Measurements from ENCODE around the gene TPMT.
"Not testable (repeated sequence)": the region's sequence is repeated elsewhere in the genome, so short reads cannot be mapped to it uniquely, and the experiment has no call there.

TPMT gene

DNA sequence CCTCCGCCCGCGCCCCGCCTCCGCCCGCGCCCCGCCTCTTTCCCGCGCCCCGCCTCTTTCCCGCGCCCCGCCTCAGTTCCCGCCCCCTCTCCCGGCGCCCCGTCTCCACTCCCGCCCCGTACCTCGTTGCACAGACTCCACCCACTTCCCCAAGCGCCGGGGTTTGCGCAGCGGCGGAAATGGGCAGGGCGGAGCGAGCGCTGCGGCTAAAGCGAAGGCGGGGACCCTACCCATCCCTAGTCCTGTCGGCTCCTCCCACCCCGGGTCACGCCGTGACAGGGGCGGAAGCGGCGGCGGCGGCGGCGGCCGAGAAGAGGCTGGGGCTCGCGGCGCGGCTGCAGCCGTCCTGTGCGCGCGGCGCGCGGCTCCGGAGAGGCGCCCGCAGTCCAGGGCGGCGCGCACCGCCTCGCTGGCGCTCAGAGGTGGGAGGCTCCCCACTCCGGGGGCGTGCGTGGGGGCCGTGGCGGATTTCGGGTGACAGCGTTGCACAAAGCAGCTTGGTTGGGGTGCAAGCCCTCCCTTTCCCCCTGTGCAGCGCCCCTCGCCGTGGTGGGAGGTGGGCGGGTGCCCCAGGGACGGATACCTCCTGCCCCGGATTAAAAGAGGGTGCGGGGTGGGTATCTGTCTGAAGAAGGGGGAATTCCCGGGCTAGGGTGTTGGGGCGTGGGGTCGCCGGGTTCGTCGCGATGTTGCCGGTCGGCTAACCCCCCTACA lies 430 bp upstream of the TPMT start, which contains the start of gene KDM1B:
TSS of gene KDM1B (plus strand) at position 273 of the 714 bp plus-strand sequence. CDS start 4,474 bp downstream, outside the sequence.
- peak; percentile 99 for DNase-seq

DNA sequence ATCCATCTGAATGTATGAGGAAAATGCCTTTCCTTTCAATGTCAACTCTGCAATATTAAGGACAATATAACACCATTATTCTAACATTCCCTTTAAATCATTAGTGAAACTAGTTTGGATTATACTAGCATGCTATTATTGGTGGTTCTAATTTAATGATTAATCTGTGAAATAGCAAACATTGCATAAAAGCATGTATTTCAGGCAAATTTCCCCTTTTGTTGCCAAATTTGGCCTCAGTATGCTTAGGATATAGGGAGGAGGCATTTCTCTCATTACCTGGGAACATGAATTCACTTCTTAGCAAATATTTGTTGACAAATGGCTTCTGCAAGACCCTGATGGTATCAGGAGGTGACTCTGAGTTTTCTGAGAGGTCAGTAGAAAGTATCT lies 1.6 kb downstream of the TPMT start:
- peak; percentile 39 for DNase-seq

DNA sequence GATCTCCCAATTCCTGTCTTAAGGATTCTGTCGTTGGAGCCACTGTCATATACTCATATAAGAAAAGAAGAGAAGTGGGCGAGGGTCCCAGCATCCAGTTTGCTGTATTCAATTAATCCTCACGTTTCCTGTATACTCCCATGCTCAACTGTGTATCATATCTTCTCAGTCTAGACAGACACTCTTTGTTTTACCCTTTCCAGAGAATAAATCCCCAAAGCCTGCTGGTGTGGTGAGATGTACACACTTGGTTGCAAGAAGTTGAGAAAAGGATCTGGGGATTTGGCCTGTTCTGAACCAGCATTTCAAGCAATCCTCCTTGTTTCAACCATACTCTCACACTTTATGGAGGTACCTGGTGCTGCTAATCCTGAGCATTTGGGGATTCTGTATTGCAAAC lies 3.1 kb downstream of the TPMT start:
- no peak for DNase-seq

DNA sequence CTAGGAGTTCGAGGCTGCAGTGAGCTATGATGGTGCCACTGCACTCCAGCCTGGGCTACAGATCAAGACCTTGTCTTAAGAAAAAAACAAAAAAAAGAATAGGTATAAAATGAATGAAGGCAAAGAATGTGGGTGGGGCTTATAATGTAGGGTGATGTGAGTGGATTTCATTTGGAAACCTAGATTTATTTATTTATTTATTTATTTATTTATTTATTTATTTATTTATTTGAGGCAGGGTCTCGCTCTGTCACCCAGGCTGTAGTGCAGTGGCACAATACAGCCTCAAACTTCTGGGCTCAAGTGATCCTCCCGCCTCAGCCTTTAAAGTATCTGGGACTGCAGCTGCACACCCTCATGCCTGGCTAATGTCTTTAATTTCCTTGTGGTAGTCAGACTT lies 3.5 kb downstream of the TPMT start:
- not testable (repeated sequence) for DNase-seq

DNA sequence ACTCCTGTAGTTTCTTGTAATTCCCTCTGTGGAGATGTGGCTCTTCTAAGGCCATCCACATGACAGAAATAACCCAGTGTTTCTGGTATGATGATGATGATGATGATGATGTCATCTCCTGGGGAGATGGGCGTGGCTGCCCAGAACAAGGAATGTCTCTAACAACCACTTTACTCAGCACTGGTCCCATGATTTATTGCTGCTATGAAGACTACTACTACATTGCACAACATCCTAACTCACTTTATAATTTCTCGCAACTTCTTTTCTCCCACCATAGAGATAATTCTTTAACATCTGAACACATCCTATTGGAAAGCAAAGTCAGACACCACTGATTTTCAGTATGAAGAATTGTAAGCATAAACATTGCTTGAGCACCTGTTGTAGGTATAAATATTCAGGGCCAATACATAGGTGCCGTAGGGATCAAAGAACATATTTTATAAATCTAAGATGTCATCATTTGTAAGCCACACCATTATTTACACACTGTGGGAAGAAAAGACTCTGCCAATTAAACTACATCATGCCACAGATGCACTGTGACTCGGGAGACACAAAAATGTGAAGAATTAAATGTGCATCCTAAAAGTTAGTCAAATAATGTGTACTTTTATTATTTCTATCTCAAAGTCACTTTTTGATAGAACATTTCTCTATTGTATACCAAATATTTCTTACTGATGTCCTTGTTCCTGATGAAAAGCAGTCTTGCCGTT lies 6.4 kb downstream of the TPMT start:
- peak; percentile 93 for DNase-seq

DNA sequence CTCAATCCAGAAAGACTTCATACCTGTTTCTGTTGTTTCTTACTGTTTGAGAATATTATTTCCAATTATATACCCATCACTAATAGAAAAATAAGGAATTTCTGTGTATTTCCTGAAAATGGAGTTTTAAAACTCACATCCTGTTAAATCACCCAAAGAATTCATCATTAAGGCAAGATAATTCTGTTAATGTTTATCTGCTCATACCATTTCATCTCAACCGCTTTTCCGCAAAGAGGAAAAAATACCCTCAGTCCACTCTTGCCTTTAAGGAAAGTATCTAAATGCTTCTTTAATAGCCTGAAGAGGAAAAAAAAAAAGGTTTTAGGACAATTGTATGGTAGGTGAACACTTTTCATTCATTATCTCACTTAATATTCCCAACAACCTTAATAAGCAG lies 7.3 kb downstream of the TPMT start:
- no peak for DNase-seq

DNA sequence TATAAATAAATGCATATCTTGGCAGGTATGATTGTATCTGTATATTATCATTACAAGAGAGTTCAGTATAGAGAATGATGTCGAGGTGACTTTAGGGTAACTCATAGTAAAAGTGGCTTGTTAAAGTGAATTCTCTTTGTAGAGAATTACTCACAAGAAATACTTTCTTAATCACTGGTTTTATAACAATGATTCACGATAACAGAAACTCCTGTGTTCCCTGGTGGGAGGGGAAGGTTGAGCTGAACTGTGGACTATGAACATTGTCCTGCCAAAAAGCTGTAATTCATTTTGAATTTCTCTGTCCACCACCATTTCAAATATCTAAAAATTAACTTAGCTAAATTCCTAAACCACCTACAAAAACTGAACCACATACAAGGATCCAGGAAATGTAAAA lies 7.7 kb downstream of the TPMT start:
- peak; percentile 26 for DNase-seq

DNA sequence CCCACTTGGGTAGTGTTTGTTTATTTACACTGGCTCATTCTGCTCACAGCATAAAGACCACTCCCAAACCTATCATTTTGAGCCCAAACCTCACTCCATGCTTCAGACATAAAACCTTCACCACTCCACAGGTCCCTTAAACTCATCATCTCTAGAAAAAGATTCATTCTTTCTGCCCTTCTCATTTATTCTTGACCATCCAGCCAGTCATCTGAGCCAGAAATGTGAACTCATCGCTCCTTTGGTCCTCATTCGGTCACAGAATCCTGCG lies 12.4 kb downstream of the TPMT start:
- DNase-seq: no peak

DNA sequence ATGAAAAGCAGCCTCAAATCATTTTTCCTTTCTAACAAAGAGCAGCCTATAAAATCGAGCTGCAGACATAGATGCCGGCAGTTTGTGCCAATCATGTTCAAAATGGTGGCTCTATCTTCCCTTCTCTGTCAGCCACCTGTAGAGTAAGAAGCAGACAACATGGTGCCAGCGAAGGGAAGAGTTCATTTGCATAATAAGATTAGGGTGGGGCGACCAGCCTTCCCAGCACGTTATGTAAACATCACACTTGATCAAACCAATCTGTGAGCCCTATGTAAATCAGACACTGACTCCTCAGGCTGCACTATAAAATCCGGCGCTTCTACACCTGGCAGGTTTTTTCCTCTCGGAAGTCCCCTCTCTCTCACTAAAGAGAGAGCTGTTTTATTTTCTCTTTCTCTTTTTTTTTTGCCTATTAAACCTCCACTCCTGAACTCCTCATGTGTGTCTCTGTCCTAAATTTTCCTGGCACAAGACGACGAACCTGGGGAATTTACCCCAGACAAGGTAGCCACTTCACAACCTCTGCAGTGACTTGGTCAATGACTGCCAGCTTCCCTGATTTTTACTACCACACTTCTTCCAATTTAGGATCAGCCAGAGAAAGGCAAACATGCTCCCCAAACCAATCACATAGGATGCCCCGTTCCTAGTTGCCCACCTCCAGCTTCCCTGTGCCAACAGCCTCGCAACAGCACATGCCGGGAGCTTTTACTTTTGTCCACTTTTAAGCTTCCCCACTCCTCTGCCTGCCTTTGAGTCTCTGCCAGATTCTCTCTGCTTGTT lies 12.9 kb downstream of the TPMT start:
- DNase-seq: no peak

DNA sequence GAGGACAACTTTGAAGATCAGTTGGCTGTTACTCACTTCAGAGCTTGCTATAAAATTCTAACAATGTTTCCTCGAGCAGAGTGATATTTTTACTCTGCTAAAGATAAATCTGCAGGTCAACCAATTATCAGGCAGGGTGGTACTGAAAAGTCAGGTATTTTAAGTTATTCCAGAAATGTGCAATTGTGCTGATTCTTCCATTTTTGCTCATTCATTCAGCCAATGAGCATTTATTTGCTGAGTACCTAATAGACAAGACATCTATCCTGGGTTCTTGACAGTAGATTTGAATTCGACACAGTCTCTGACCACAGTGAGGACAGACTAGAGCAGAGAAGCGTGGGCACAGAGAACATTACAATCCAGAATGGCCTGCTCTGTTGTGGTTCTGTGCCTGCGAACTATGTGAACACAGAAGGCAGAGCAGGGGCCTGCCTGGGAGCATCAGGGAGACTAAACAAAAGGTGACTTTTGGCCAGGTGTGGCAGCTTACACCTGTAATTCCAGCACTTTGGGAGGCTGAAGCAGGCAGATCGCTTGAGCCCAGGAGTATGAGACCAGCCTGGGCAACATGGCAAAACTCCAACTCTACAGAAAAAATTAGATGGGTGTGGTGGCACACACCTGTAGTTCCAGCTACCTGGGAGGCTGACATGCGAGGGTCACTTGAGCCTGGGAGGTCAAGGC lies 14.8 kb downstream of the TPMT start:
- no peak for DNase-seq

DNA sequence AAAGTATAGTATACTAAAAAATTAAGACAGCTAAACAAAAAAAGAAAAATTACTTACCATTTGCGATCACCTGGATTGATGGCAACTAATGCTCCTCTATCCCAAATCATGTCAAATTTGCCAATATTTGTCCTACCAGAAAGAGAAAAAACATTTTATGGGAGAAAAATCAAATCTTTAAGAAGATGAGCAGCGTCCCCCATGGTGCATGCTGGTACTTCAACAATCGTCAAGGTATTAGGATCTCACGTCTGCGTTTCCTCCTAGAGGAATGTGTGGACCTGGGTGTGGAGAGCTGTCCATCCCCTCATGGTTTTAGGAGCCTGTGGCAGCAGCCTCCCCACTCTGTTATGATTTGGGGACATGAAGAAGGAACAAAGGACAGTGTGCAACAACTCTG lies 16.0 kb downstream of the TPMT start:
- DNase-seq: no peak

DNA sequence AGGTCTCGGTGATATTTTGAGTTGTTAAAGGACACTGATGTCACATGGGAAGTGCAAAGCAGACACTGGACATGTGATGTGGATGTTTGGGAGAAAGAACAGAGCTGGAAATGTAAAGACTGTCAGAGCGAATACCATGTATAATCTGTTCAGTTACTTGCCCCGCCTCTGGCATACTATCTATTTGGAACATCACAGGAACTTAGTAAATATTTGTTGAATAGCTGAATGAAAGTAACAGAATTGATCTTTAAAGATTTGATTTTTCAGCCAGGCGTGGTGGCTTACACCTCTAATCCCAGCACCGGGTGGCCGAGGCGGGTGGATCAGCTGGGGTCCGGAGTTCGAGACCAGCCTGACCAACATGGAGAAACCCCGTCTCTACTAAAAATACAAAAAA lies 18.6 kb downstream of the TPMT start:
- DNase-seq: no peak

DNA sequence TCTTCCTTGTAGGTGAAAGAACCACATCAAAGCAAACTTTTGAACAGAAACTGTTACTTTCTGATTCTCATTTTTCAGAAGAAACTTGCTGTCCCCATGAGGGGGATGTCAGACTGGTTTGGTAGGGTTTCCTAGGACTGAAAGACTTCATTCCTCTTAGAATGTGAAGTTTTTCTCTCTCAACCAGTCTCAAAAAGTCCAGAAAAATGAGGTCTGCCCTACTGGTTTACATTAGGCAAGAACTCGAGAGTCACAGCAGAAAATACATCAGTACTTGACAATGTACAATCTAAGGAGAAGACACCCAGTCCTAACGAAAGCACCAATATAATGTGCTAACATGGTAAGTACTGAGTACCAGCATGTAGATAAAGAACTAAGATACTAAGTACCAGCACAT lies 19.7 kb downstream of the TPMT start:
- DNase-seq: no peak

DNA sequence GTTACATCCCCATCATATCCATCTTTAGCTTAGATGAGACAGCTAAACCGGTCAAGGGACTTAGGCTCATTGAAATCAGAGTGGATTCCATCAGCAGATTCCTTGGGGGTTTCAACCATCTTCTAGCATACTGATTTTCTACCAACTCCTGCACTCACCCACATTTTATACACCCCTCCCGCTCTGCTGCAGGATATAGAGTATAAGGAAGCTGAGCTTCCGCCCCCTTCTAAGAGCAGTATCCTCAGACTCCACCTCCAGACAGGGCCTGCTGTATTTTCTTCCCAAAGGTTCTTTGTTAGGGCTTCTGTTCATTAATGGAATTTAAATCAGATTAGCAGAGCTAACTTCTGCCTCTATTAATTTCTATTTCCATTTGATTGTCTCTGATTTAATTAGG lies 22.5 kb downstream of the TPMT start:
- DNase-seq: no peak

DNA sequence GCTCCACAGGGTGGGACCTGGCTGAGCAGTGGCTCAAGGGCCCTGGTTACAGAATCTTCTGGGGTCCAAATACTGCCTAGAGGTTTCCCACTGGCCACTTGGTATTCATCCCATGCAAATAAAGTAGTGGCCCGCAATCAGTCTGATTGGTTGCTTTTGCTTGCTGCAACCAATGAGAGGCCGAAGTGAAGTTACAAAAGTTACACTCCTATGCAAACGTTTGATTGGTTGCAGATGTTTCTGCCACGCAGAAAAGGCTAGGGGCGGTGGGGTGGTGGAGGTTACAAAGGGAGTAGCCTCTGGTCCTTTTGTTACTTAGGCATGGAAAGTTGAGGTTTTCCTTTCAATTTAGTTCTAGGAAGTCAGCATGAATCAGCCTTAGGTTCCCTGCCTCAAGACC lies 28.8 kb downstream of the TPMT start:
- no peak for DNase-seq

DNA sequence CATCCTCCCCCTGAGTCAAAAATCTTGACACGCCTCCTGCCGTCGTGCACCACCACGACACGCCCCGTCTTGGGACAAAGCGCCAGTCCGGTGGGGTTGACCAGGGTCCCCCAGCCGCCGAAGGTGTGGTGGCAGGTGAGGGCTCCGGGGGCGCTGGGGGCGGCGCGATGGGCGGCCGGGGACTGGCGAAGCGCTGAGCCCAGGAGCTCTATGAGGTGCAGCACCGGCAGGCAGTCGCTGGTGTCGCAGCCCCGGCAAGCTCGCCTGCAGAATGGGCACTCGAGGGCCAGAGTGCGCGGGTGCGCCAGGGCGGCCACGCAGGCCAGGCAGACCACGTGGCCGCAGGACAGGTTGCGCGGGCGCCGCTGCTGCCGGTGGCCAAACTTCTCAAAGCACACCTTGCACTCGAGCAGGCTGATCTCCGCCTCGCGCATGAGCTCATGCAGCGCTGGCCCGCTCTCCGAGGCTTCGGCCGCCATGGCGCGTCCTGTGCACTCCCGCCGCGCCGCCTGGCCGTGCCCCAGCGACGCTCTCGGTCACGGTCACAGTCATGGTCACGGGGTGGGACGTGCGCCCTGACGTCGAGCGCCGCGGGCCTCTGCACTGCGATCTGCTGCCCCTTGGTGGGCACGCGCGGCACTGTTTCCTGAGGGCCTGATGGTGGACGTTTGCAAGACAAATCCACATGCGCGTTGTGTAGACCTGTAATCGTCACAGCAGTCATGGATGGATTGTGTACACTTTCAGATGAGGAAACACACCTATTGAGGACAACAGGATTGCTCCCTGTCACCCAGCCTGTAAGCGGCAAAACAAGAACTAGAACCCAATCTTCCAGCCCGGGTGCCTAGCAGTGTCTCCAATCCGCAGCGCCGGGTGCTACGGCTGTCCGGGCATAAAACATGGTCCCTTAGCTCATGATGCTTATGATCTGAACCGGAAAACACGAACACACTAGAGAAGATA lies 32.5 kb downstream of the TPMT start, which contains the start of gene NHLRC1:
TSS of gene NHLRC1 (minus strand) at position 550 of the 966 bp plus-strand sequence. CDS start at position 479, 71 bp downstream.
- peak; percentile 92 for DNase-seq

DNA sequence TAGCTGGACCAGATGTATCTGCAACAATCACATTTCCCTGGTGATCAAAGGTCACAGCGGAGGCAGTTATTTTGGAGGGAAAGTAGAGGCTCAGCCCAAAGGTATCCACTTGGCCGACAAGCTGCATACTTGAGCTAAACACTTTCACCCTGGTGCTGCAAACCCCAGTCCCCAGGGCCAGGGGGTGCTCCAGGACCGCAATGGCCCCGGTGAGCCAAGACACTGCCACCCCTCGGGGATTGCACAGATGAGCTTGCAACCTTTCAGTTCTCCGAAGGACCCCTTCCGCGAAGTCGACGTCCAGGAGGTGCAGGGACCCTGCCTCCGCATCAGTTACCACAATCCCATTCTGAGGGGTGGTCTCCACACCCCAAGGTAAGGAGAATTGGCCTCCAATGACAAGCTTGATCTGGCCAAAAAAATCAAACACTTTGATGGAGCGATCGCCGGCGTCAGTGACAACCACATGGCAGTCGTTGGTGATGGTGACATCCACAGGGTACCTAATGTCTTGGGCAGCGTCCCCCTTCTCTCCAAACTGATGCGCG lies 33.2 kb downstream of the TPMT start:
- DNase-seq: no peak

DNA sequence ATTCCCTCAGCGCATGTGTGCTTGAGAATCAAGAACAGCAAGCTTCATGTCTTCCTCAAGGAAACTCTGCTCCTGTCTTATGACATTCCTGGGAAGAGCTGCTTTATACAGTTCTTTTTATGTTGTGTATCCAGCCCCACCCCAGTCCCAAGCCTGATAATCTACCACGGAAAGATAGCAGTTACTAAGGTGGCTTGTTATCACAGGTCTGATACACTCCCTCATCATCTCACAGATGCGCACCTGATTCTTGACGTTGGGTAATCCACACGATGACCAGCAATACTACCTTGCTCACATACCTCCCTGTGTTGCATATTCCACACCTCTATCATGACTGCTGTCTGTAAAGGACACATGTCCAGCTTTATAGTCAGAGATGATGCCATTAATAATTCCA lies 35.6 kb downstream of the TPMT start:
- no peak for DNase-seq

DNA sequence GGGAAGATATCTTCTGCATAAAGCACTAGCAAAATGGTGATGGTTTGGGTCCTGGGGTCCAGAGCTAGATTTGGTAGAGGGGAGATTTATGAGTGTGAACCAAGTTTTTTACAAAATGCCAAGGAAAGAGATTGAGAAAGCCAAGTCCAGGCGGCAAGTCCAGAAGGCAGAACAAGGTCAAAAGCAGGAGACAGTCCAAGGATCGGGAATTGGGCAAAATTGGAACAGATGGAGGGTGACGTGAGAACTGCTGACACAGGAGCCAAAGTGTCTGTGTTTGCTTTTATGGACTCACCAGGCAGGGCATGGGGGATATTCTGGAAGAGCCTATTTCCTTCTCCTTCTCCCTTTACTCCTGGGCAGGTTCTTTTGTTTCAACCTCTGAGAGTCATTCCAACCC lies 36.5 kb downstream of the TPMT start:
- DNase-seq: no peak

DNA sequence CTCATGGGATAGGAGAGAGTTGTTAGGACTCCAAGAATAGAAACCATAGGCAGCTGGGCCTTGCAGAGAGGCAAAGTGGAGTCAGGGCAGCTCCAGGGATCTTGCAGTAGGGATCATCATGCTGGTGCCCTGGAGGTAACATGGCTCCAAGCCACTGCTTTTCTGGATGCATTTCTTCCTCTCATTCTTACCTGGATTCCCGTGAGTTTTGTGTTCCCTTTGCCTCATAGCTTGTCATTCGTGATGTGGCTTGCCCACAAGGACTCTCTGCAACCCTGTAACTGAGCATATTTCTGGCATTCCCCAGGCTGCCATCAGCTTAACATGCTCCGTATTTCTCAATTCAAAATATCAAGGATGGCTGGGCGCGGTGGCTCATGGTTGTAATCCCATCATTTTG lies 37.7 kb downstream of the TPMT start:
- DNase-seq: no peak

DNA sequence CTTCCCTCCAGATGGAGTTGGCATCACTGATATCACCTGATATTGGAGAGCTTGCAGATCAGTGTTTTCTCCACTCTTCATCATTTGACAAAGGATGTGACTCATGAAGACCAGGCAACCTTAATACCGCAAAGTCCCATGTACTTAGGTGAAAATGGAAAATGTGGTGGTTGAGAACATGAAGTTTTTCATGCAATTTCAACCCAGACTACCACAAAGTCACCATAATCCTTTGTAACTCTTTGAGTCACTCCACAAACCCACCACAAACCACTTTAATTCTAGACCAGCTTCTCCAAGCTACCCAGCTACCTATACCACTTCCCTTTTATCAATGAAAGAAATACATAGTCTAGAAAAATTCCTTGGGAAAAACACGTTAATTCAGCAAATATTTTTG lies 39.5 kb downstream of the TPMT start:
- DNase-seq: no peak

DNA sequence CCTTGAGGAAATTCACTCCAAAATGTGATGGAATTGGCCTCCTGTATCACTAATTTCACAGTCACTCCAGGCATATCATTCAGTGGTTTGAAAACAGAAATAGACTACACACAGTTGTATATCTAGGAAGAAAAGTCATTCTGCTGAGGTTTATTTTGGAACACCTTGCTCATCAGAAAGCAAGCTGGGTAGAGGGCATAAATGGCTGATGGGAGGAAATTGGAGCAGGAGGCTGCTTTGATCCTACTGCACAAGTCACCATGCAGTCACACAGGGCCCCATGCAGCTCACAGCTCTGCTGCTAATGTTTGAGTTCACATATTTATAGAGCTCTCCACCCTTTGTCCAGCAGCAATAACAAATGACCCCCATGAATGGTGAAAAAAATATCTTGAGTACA lies 44.7 kb downstream of the TPMT start:
- DNase-seq: no peak

Measured in inflammatory macrophage treated with lipopolysaccharide for 4 hours (primary cell).